Peyer's patch (tissue), 4 donors: Measurements from ENCODE around the gene CELF2. TPM values are rescaled to one million over a fixed set of nuclear protein-coding genes. Genes with fewer than 3 reads are reported as not detected.

Source experiments
- DNase-seq, 3 donors: peaks; one replicate each; pipeline ENCODE4 v3.0.0-alpha.2; 2017 to 2019
- H3K27ac ChIP-seq, 4 donors: fragments of 200-600 bp; sonication (generic); one replicate each; pipeline ENCODE4 v1.5.1; 2016 to 2019
- H3K27me3 ChIP-seq, 2 donors: fragments of 200-600 bp; sonication (generic); one replicate each; pipeline ENCODE4 v1.5.1; 2019
- H3K36me3 ChIP-seq, 3 donors: fragments of 200-600 bp; sonication (generic); one replicate each; pipeline ENCODE4 v1.5.1; 2016 to 2019
- H3K4me1 ChIP-seq, 4 donors: fragments of 200-600 bp; sonication (generic); one replicate each; pipeline ENCODE4 v1.5.1; 2016 to 2019
- H3K4me3 ChIP-seq, 4 donors: fragments of 200-600 bp; sonication (generic); 1 replicate in 3 of 4; 2 replicates in 1 of 4; pipeline ENCODE4 v1.5.1; 2016 to 2019; ENCODE audit warnings: mild to moderate bottlenecking in 1 of 4
- H3K9me3 ChIP-seq, 4 donors: fragments of 200-600 bp; sonication (generic); one replicate each; pipeline ENCODE4 v1.5.1; 2016 to 2019; ENCODE audit warnings: mild to moderate bottlenecking in 1 of 4
- CTCF ChIP-seq, 6 experiments: fragments of 450-650 bp in 4 of 6; fragments of 200-600 bp in 2 of 6; sonication (generic) in 1 of 6; IDR thresholded peaks; one replicate each; pipeline ENCODE4 v1.5.1; 2017 to 2019; ENCODE audit warnings: antibody characterized with exemption in 6 of 6, mild to moderate bottlenecking in 3 of 6, moderate library complexity in 1 of 6
- POLR2A ChIP-seq, 2 donors: fragments of 450-650 bp; IDR thresholded peaks; one replicate each; pipeline ENCODE4 v1.5.1; 2017; ENCODE audit warnings: antibody characterized with exemption in 2 of 2, mild to moderate bottlenecking in 2 of 2, moderate library complexity in 2 of 2
- total RNA-seq, 4 donors: library from RNA; depleted of rRNA; stranded (reverse); fragments of >200 nt; gene quantifications; one replicate each; pipeline ENCODE4 v1.1.0, GENCODE V29; 2016

The CELF2 gene
- total RNA-seq, 4 donors from 2014 or later = 20.5 to 110 (median 40.7) TPM

GRCh38 chr10:11106621-11107374 is 89.1 kb downstream of the CELF2 start:
- no peaks in the 10 kb centered on the region for H3K4me1 ChIP-seq
- no peak overlapping the region for H3K4me3 ChIP-seq
- no peaks in the 10 kb centered on the region for H3K27me3 ChIP-seq
- no peaks in the 10 kb centered on the region for H3K36me3 ChIP-seq
- no peak for DNase-seq
- no peak overlapping the region for H3K27ac ChIP-seq
- TF ChIP-seq CTCF (IDR thresholded peaks at IDR 0.05) (no peak), POLR2A (IDR thresholded peaks at IDR 0.05) (no peak)
- H3K9me3 ChIP-seq = no peaks in the 10 kb centered on the region

DNA sequence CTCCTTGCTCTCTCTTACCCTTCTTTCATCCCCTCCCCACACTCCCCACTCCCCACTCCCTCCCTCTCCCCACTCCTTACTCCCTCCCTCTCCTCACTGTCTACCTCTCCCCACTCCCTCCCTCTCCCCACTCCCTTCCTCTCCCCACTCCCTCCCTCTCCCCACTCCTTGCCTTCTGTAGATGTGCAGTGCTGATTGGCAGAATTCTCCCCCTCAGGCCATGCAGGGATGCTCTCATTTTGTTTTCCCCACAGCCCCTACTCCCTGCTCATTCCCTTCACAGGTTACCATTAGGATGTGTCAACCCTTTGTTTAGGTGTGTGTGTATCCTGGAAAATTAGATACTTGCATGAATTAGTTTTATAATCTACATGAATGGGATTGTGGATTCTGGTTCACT is 90.3 kb downstream of the CELF2 start:
- Histone ChIP-seq H3K4me3 (no peak overlapping the region), H3K27ac (no peak overlapping the region), H3K9me3 (no peaks in the 10 kb centered on the region), H3K36me3 (no peaks in the 10 kb centered on the region), H3K27me3 (no peaks in the 10 kb centered on the region), H3K4me1 (no peaks in the 10 kb centered on the region)
- TF ChIP-seq POLR2A (IDR thresholded peaks at IDR 0.05) = no peak
- TF ChIP-seq CTCF (IDR thresholded peaks at IDR 0.05) = no peak
- no peak for DNase-seq

DNA sequence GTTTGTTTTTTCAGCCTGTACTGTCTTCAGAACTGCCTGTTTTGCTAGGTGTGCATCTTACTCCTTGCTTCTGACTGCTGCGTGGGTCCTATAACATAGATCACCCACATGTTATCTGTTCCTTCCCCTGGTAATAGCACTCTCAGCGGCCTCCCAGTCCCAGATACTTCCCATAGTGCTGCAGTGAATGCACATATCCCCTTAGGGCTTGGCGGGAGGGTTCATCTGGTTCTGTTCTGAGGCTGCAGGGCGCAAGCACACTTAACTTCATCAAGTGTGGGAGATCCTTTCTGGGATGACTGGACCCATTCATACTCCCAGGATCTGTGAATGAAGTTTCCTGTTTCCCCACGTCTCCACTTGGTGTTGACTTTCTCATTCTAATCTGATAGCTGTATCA is 90.7 kb downstream of the CELF2 start:
- Histone ChIP-seq H3K9me3 (no peaks in the 10 kb centered on the region), H3K4me3 (no peak overlapping the region), H3K27ac (no peak overlapping the region), H3K36me3 (no peaks in the 10 kb centered on the region), H3K4me1 (no peaks in the 10 kb centered on the region), H3K27me3 (no peaks in the 10 kb centered on the region)
- no peak for TF ChIP-seq CTCF (IDR thresholded peaks at IDR 0.05)
- TF ChIP-seq POLR2A (IDR thresholded peaks at IDR 0.05) = no peak
- DNase-seq = no peak

DNA sequence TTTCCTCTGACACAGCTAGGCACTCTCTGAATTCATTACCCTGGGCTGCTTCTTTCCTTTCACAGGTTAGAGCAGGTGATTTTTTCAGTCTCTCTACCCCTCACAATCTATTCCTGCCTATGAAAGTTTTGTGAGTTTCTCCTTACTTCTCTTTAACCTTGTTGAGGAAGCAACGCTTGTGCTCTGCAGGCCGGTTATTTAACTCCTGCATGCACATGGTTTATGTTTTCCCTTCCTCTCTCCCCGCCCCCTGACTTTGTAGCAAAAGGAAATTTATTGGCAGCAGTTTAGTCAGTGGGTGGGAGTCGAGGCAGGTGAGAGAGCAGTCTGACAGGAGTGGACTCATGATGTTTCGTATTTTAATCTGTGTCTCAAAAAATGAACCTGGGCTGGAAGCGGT is 91.9 kb downstream of the CELF2 start:
- TF ChIP-seq POLR2A (IDR thresholded peaks at IDR 0.05) (no peak), CTCF (IDR thresholded peaks at IDR 0.05) (no peak)
- Histone ChIP-seq H3K4me3 (no peak overlapping the region), H3K27me3 (no peaks in the 10 kb centered on the region), H3K27ac (no peak overlapping the region), H3K4me1 (no peaks in the 10 kb centered on the region), H3K36me3 (no peaks in the 10 kb centered on the region), H3K9me3 (no peaks in the 10 kb centered on the region)
- DNase-seq = no peak

- H3K9me3 ChIP-seq = no peaks in the 10 kb centered on the region
- no peaks in the 10 kb centered on the region for H3K36me3 ChIP-seq
- no peak overlapping the region for H3K4me3 ChIP-seq
- DNase-seq = no peak
- no peaks in the 10 kb centered on the region for H3K4me1 ChIP-seq
- H3K27me3 ChIP-seq = no peaks in the 10 kb centered on the region
- no peak for TF ChIP-seq POLR2A (IDR thresholded peaks at IDR 0.05)
- TF ChIP-seq CTCF (IDR thresholded peaks at IDR 0.05) = no peak
- H3K27ac ChIP-seq = no peak overlapping the region
Observed at GRCh38 chr10:11110539-11110938, 92.9 kb downstream of the CELF2 start.
